ENCODE data around the gene TSPAN5. TPM values are rescaled to one million over a fixed set of nuclear protein-coding genes. Genes with fewer than 3 reads are reported as not detected.

Gene TSPAN5
- total RNA-seq, 2 experiments from 2014 or later = 1.8 to 2.8 TPM

DNA sequence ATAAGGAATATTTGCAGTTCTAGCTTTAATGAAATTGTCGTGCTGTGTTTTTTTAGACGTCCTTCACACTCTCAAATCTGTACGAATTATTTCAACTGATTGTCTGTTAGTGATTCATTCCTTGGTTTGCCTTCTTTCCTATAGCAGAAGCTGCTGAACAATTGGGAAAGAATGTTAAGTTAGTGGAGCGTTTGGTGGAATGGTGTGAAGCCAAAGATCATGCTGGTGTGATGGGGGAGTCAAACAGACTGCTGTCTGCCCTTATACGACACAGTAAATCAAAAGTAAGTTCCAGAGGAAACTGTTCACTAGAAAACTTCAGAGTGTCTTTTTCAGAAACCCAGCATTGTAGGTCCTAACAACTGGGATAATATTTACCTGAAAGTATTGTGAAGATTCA is 237.3 kb downstream of the TSPAN5 start:
- CTCF ChIA-PET = no interaction called here
- no peaks in the 10 kb centered on the region for H3K9me3 Mint-ChIP-seq
- H3K27me3 Mint-ChIP-seq = no peaks in the 10 kb centered on the region
- TF ChIP-seq, protein P1, sequence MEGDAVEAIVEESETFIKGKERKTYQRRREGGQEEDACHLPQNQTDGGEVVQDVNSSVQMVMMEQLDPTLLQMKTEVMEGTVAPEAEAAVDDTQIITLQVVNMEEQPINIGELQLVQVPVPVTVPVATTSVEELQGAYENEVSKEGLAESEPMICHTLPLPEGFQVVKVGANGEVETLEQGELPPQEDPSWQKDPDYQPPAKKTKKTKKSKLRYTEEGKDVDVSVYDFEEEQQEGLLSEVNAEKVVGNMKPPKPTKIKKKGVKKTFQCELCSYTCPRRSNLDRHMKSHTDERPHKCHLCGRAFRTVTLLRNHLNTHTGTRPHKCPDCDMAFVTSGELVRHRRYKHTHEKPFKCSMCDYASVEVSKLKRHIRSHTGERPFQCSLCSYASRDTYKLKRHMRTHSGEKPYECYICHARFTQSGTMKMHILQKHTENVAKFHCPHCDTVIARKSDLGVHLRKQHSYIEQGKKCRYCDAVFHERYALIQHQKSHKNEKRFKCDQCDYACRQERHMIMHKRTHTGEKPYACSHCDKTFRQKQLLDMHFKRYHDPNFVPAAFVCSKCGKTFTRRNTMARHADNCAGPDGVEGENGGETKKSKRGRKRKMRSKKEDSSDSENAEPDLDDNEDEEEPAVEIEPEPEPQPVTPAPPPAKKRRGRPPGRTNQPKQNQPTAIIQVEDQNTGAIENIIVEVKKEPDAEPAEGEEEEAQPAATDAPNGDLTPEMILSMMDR (IDR thresholded peaks at IDR 0.05) = no peak
- peaks cover 11% of the 10 kb centered on the region for H3K4me1 Mint-ChIP-seq (ENCODE audit: low read depth)
- ATAC-seq (ENCODE audit: poor library complexity) (no peak), DNase-seq (no peak)
- peaks cover 86% of the 10 kb centered on the region for H3K36me3 Mint-ChIP-seq (ENCODE audit: low read depth)
- H3K27ac Mint-ChIP-seq = no peak overlapping the region
- H3K36me3 ChIP-seq (ENCODE audit: insufficient read depth, low read length) = peaks cover 53% of the 10 kb centered on the region
- no peak overlapping the region for H3K27ac ChIP-seq (ENCODE audit: low read depth in 1 of 2, low read length in 2 of 2)
- H3K4me3 Mint-ChIP-seq = no peak overlapping the region
- H3K4me3 ChIP-seq (ENCODE audit: low read length) = no peak overlapping the region
- H3K4me1 ChIP-seq (ENCODE audit: insufficient read depth, low read length) = no peaks in the 10 kb centered on the region
- intact Hi-C loops (cut with DNase I, micrococcal nuclease) = no loop called here
- no peaks in the 10 kb centered on the region for H3K27me3 ChIP-seq (ENCODE audit: control insufficient read depth in 1 of 2, insufficient read depth in 2 of 2, low read length in 2 of 2)
- POLR2A ChIA-PET = no interaction called here
- no peaks in the 10 kb centered on the region for H3K9me3 ChIP-seq (ENCODE audit: control insufficient read depth in 1 of 2, insufficient read depth in 1 of 2, low read length in 2 of 2)
